K562 (cell line): ENCODE results near the gene RNF121. TPM values are rescaled to one million over a fixed set of nuclear protein-coding genes. Genes with fewer than 3 reads are reported as not detected.

Experiments
- ATAC-seq: fragments of 200-7000 bp; cut with Tn5 transposase; 3 replicates; pipeline ENCODE4 v1.9.1; 2020; ENCODE audit warnings: moderate library complexity
- BruUV-seq: library from RNA; stranded (reverse); fragments of 400-500 nt; replicated peaks from 2 replicates; lab custom pipeline; 2021; lab: Mats Ljungman, UMichigan
- CTCF ChIA-PET: fragments of 300-600 bp; formaldehyde crosslinking; extraction: SDS; loops from one replicate; lab custom pipeline; 2021; ENCODE audit warnings: low intra/inter-chr PET ratio; lab: Yijun Ruan, JAX
- POLR2A ChIA-PET: fragments of 300-600, 350-650 bp; sonication (Branson Sonifier 250); formaldehyde crosslinking; extraction: SDS; loops from one replicate; lab custom pipeline; 2021; ENCODE audit warnings: antibody characterized with exemption, inconsistent platforms; lab: Yijun Ruan, JAX
- DNase-seq, 4 experiments: peaks; one replicate each; pipeline versions ENCODE4 v3.0.0 to v3.0.0-alpha.2; 2011 to 2018; ENCODE audit warnings: low spot score in 3 of 4, mixed read lengths in 3 of 4; ENCODE audit errors: extremely low read depth in 1 of 4
- FAIRE-seq: peaks from 2 replicates; lab custom pipeline; 2011; peaks lifted over from hg19 to GRCh38; lab: Jason Lieb, UNC
- H2AFZ ChIP-seq: 2 replicates; pipeline ENCODE4 v1.6.0; 2011; ENCODE audit warnings: low read depth, low read length, control low read depth, inconsistent platforms
- H3K27ac ChIP-seq: fragments of 200-600 bp; 3 replicates; pipeline ENCODE4 v1.8.0; 2011; ENCODE audit warnings: low read depth, mild to moderate bottlenecking, control low read depth, inconsistent platforms, low read length, moderate library complexity, mixed read lengths; ENCODE audit errors: extremely low read depth
- H3K27me3 ChIP-seq, 2 experiments: fragments of 300-600 bp in 1 of 2; 2 replicates in 1 of 2; 3 replicates in 1 of 2; pipeline versions ENCODE4 v1.6.0 to v1.8.0; 2011; ENCODE audit warnings: inconsistent platforms in 2 of 2, low read length in 2 of 2, mild to moderate bottlenecking in 1 of 2, mixed read lengths in 1 of 2, moderate library complexity in 1 of 2; ENCODE audit not compliant: control insufficient read depth in 2 of 2, insufficient read depth in 2 of 2
- H3K36me3 ChIP-seq: fragments of 300-600 bp; 3 replicates; pipeline ENCODE4 v1.8.0; 2011; ENCODE audit warnings: mild to moderate bottlenecking, low read length, inconsistent platforms; ENCODE audit not compliant: control insufficient read depth, insufficient read depth
- H3K4me1 ChIP-seq, 2 experiments: fragments of 200-600 bp in 1 of 2; replicated peaks in 1 of 2; 2 replicates in 1 of 2; 3 replicates in 1 of 2; pipeline versions ENCODE4 v1.5.1 to v1.8.0; 2011; ENCODE audit warnings: inconsistent platforms in 2 of 2, low read length in 2 of 2, mild to moderate bottlenecking in 1 of 2, mixed read lengths in 1 of 2, moderate library complexity in 1 of 2; ENCODE audit not compliant: control insufficient read depth in 2 of 2, insufficient read depth in 2 of 2
- H3K4me2 ChIP-seq: 2 replicates; pipeline ENCODE4 v1.6.1; 2011; ENCODE audit warnings: low read length, control low read depth, inconsistent platforms, mixed read lengths; ENCODE audit not compliant: insufficient read depth
- H3K4me3 ChIP-seq: fragments of 200-600 bp; sonication (generic), shearing (Covaris generic); 2 replicates; pipeline ENCODE4 v1.5.1; 2016; ENCODE audit warnings: control low read depth, inconsistent platforms
- H3K79me2 ChIP-seq: fragments of 200-600 bp; 3 replicates; pipeline ENCODE4 v1.8.0; 2011; ENCODE audit warnings: low read length, inconsistent platforms; ENCODE audit not compliant: control insufficient read depth, insufficient read depth
- H3K9ac ChIP-seq, 2 experiments: 2 replicates each; pipeline versions ENCODE4 v1.6.0 to v1.6.1; 2011; ENCODE audit warnings: low read depth in 2 of 2, low read length in 2 of 2, control low read depth in 1 of 2, inconsistent platforms in 1 of 2, mild to moderate bottlenecking in 1 of 2, mixed read lengths in 1 of 2; ENCODE audit not compliant: insufficient read depth in 1 of 2
- H3K9me1 ChIP-seq: one replicate; pipeline ENCODE4 v1.6.0; 2011; ENCODE audit warnings: inconsistent platforms, mild to moderate bottlenecking, low read length, moderate library complexity; ENCODE audit not compliant: control insufficient read depth, insufficient read depth
- H3K9me3 ChIP-seq: replicated peaks from 2 replicates; pipeline ENCODE4 v1.5.1; 2011; ENCODE audit warnings: low read depth, low read length, inconsistent platforms; ENCODE audit not compliant: control insufficient read depth, insufficient read depth
- H4K20me1 ChIP-seq: replicated peaks from 2 replicates; pipeline ENCODE4 v1.6.1; 2011; ENCODE audit warnings: low read length, inconsistent platforms, mixed read lengths; ENCODE audit not compliant: control insufficient read depth, insufficient read depth
- ARID2 ChIP-seq: fragments of 450-650 bp; IDR thresholded peaks from 2 replicates; pipeline ENCODE4 v1.6.1; 2017; ENCODE audit warnings: antibody characterized with exemption, mild to moderate bottlenecking
- ATF2 ChIP-seq: sonication (generic); formaldehyde crosslinking; IDR thresholded peaks from 2 replicates; pipeline ENCODE4 v1.8.1; 2022; ENCODE audit warnings: missing genetic modification reagents
- C11orf30 ChIP-seq: fragments of 450-650 bp; IDR thresholded peaks from 2 replicates; pipeline ENCODE4 v1.6.1; 2016; ENCODE audit warnings: low read depth, mild to moderate bottlenecking
- CBX8 ChIP-seq: fragments of 200-600 bp; sonication (generic); IDR thresholded peaks from 2 replicates; pipeline ENCODE4 v1.6.1; 2012; ENCODE audit warnings: borderline replicate concordance, mixed run types, low read depth, mild to moderate bottlenecking, moderate library complexity, mixed read lengths, low read length, control low read depth, inconsistent platforms; ENCODE audit not compliant: poor library complexity, severe bottlenecking; ENCODE audit errors: extremely low read depth
- FOXM1 ChIP-seq, 2 experiments: fragments of 450-650 bp in 1 of 2; sonication (generic) in 1 of 2; formaldehyde crosslinking in 1 of 2; IDR thresholded peaks; 2 replicates each; pipeline versions ENCODE4 v1.6.1 to v1.9.0; 2017 to 2022; ENCODE audit warnings: low read depth in 2 of 2, mild to moderate bottlenecking in 2 of 2, missing genetic modification reagents in 1 of 2, moderate library complexity in 1 of 2
- HNRNPLL ChIP-seq: fragments of 200-400 bp; formaldehyde crosslinking; IDR thresholded peaks from 2 replicates; pipeline ENCODE4 v1.6.1; 2017; ENCODE audit warnings: low read length, low read depth, mild to moderate bottlenecking; ENCODE audit not compliant: poor library complexity, severe bottlenecking
- NCOA6 ChIP-seq: fragments of 450-650 bp; IDR thresholded peaks from 2 replicates; pipeline ENCODE4 v1.6.1; 2017; ENCODE audit warnings: mild to moderate bottlenecking
- PHB ChIP-seq: fragments of 250-450 bp; sonication (Bioruptor Pico); IDR thresholded peaks from 2 replicates; pipeline ENCODE4 v1.5.0; 2021
- SIX5 ChIP-seq, 2 experiments: IDR thresholded peaks; 2 replicates each; pipeline ENCODE4 v1.6.1; 2011; ENCODE audit warnings: low read length in 2 of 2, borderline replicate concordance in 1 of 2, low read depth in 1 of 2, mild to moderate bottlenecking in 1 of 2, moderate library complexity in 1 of 2; ENCODE audit not compliant: insufficient read depth in 1 of 2
- YBX1 ChIP-seq: fragments of 450-650 bp; IDR thresholded peaks from 2 replicates; pipeline ENCODE4 v1.7.1; 2016; ENCODE audit warnings: mild to moderate bottlenecking
- ZNF12 ChIP-seq: sonication (generic); formaldehyde crosslinking; IDR thresholded peaks from 2 replicates; pipeline ENCODE4 v1.4.0; 2020; ENCODE audit warnings: mild to moderate bottlenecking, missing genetic modification reagents
- ZNF695 ChIP-seq: fragments of 450-650 bp; formaldehyde crosslinking; IDR thresholded peaks from 2 replicates; pipeline ENCODE4 v1.4.0; 2020; ENCODE audit warnings: mild to moderate bottlenecking, moderate library complexity
- WGBS: fragments of 100-300 bp; shearing (Covaris generic); methylation state at CpG from one replicate; pipeline ENCODE4 v1.1.6; 2016; ENCODE audit warnings: low coverage, mixed read lengths; ENCODE audit not compliant: insufficient coverage; ENCODE audit errors: missing lambda C conversion rate; 5-methylcytosine and 5-hydroxymethylcytosine counted together
- in situ Hi-C: fragments of 300-500 bp; cut with MboI; formaldehyde crosslinking; loops from 4 replicates; pipeline ENCODE4 v1.15.0; 2018; ENCODE audit warnings: inconsistent platforms, mixed read lengths
- intact Hi-C: fragments of 100-400 bp; cut with micrococcal nuclease; formaldehyde crosslinking; loops from 2 replicates; pipeline ENCODE4 v1.14.2; 2022
- polyA plus RNA-seq, 8 experiments: library from polyadenylated mRNA; depleted of rRNA in 4 of 8; stranded (reverse) in 5 of 8; unstranded in 3 of 8; fragments of >200 nt; fragmentation: Nextera tagmentation in 2 of 8; fragmentation: Illumina TruSeq in 1 of 8; extraction: Ambion mirVana in 2 of 8; extraction: Trizol in 1 of 8; gene quantifications; 2 replicates each; pipeline versions ENCODE4 v1.2.1 to v1.2.3, GENCODE V29; 2011 to 2014; ENCODE audit warnings: inconsistent platforms in 1 of 8, missing spikeins in 1 of 8
- total RNA-seq, 7 experiments: library from RNA; depleted of rRNA in 6 of 7; stranded (reverse); fragments of >200 nt in 6 of 7; fragmentation: Illumina TruSeq in 2 of 7; extraction: Trizol in 2 of 7; gene quantifications; 2 replicates each; pipeline versions ENCODE4 v1.2.1 to v1.2.3, GENCODE V29; 2011 to 2021; ENCODE audit warnings: low replicate concordance in 1 of 7
- TF ChIP-seq, protein P1 (sequence below): fragments of 250-450 bp; sonication (Bioruptor Pico); IDR thresholded peaks from 2 replicates; pipeline ENCODE4 v1.5.0; 2022; ENCODE audit warnings: mild to moderate bottlenecking
- TF ChIP-seq, protein P2 (sequence below): sonication (generic); formaldehyde crosslinking; IDR thresholded peaks from 2 replicates; pipeline ENCODE4 v1.8.0; 2022; ENCODE audit warnings: missing genetic modification reagents, mild to moderate bottlenecking, borderline replicate concordance

Gene RNF121
- total and polyA plus RNA-seq, 9 of the 15 experiments (the other 6 are each of a cell fraction or from before 2014, with no cell fraction given): 8.0 to 63.4 (median 20.5) TPM

DNA sequence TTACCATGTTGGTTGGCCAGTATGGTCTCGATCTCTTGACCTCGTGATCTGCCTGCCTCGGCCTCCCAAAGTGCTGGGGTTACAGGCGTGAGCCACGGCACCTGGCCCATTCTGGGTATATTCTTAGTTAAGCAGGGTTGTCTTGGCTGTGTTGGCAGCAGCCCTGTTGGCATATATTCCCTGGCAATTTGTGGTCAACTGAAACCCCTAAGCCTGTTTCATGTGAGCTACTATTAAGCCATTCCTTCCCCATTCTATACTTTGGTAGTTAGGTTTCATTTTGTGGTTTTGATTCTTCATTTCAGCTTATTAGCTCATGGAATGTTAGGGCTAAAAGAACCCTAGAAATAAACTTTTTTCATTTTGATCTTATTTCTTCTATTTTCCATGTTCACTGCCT is 47.7 kb downstream of the RNF121 start (continued):
- TF ChIP-seq, protein P1, sequence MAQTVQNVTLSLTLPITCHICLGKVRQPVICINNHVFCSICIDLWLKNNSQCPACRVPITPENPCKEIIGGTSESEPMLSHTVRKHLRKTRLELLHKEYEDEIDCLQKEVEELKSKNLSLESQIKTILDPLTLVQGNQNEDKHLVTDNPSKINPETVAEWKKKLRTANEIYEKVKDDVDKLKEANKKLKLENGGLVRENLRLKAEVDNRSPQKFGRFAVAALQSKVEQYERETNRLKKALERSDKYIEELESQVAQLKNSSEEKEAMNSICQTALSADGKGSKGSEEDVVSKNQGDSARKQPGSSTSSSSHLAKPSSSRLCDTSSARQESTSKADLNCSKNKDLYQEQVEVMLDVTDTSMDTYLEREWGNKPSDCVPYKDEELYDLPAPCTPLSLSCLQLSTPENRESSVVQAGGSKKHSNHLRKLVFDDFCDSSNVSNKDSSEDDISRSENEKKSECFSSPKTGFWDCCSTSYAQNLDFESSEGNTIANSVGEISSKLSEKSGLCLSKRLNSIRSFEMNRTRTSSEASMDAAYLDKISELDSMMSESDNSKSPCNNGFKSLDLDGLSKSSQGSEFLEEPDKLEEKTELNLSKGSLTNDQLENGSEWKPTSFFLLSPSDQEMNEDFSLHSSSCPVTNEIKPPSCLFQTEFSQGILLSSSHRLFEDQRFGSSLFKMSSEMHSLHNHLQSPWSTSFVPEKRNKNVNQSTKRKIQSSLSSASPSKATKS: no peak
- TF ChIP-seq HNRNPLL (no peak), CBX8 (no peak)

GRCh38 chr11:71977090-71977489 is 48.2 kb downstream of the RNF121 start:
- Histone ChIP-seq H3K79me2 (peaks cover 4% of the 10 kb centered on the region; the same call in 1 of the 3 replicates), H3K4me3 (no peak overlapping the region), H3K9ac (no peak overlapping the region), H3K9me3 (no peaks in the 10 kb centered on the region), H3K4me2 (no peak overlapping the region), H3K36me3 (peaks cover 54% of the 10 kb centered on the region), H3K9me1 (peaks cover 3% of the 10 kb centered on the region), H4K20me1 (no peaks in the 10 kb centered on the region), H3K4me1 (no peaks in the 10 kb centered on the region), H3K27me3 (no peaks in the 10 kb centered on the region), H3K27ac (no peak overlapping the region), H2AFZ (no peak overlapping the region)
- 11% methylated on average over 1 of the region's 1 CpG for WGBS
- intact Hi-C loops: loop anchor here (1.0 kb wide), 2 partner anchors 114 to 206 kb away; no protein-coding TSS in a partner anchor
- no TSS peak for BruUV-seq
- FAIRE-seq (no peak), DNase-seq (no peak), ATAC-seq (no peak)
- POLR2A ChIA-PET: interaction anchor here (0.6 to 1.1 kb wide), 2 partner anchors 49 to 124 kb away, joined by 3 read pairs; partner anchors contain the start of gene XNDC1N
- CTCF ChIA-PET: interaction anchor here (0.6 to 3.1 kb wide), 4 partner anchors 9 to 458 kb away, joined by 3 to 14 read pairs (median 4); partner anchors contain the start of gene CLPB
- in situ Hi-C loops: no loop called here
- TF ChIP-seq C11orf30 (no peak), ZNF695 (no peak), PHB (CRISPR knock-in tag) (no peak), NCOA6 (no peak), FOXM1 (IDR thresholded peaks at IDR 0.05; ENCODE audit: low read depth) (no peak), FOXM1 (CRISPR knock-in tag; IDR thresholded peaks at IDR 0.05; ENCODE audit: low read depth) (no peak), ZNF12 (CRISPR knock-in tag) (no peak), ARID2 (no peak), SIX5 (IDR thresholded peaks at IDR 0.05; ENCODE audit: borderline replicate concordance in 1 of 2, insufficient read depth in 1 of 2, low read depth in 1 of 2, low read length in 2 of 2) (no peak), YBX1 (no peak), ATF2 (CRISPR knock-in tag) (no peak)
- TF ChIP-seq, protein P2, sequence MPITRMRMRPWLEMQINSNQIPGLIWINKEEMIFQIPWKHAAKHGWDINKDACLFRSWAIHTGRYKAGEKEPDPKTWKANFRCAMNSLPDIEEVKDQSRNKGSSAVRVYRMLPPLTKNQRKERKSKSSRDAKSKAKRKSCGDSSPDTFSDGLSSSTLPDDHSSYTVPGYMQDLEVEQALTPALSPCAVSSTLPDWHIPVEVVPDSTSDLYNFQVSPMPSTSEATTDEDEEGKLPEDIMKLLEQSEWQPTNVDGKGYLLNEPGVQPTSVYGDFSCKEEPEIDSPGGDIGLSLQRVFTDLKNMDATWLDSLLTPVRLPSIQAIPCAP (CRISPR knock-in tag): no peak
